HepG2 (cell line): ENCODE data around the gene PHACTR3. TPM values are rescaled to one million over a fixed set of nuclear protein-coding genes. Genes with fewer than 3 reads are reported as not detected.

ENCODE experiments used
- ATAC-seq: fragments of 200-7000 bp; cut with Tn5 transposase; 3 replicates; pipeline ENCODE4 v1.9.1; 2020; ENCODE audit warnings: mild to moderate bottlenecking, moderate library complexity
- BruUV-seq: library from RNA; stranded (reverse); fragments of 400-500 nt; replicated peaks from 2 replicates; lab custom pipeline; 2021; lab: Mats Ljungman, UMichigan
- CTCF ChIA-PET: fragments of 300-600 bp; formaldehyde crosslinking; extraction: SDS; loops from one replicate; lab custom pipeline; 2021; ENCODE audit warnings: low total read pairs, inconsistent platforms, low intra/inter-chr PET ratio; lab: Yijun Ruan, JAX
- POLR2A ChIA-PET: fragments of 350-600 bp; sonication (Branson Sonifier 250); formaldehyde crosslinking; loops from one replicate; lab custom pipeline; 2020; ENCODE audit warnings: antibody characterized with exemption, inconsistent platforms; lab: Yijun Ruan, JAX
- DNase-seq: peaks from one replicate; pipeline ENCODE4 v3.0.0-alpha.2; 2015; ENCODE audit warnings: low spot score
- FAIRE-seq: peaks from 3 replicates; lab custom pipeline; 2011; peaks lifted over from hg19 to GRCh38; lab: Jason Lieb, UNC
- H2AFZ ChIP-seq: one replicate; pipeline ENCODE4 v1.6.1; 2011; ENCODE audit warnings: low read length, inconsistent platforms
- H3K27ac ChIP-seq: fragments of 300-600 bp; 3 replicates; pipeline ENCODE4 v1.8.0; 2011; ENCODE audit warnings: mixed run types, mild to moderate bottlenecking, mixed read lengths, low read length, inconsistent platforms; ENCODE audit not compliant: insufficient read depth; ENCODE audit errors: extremely low read length
- H3K27me3 ChIP-seq, 2 experiments: fragments of 200-600 bp in 1 of 2; 2 replicates in 1 of 2; 3 replicates in 1 of 2; pipeline versions ENCODE4 v1.6.0 to v1.8.0; 2011; ENCODE audit warnings: low read length in 2 of 2, mild to moderate bottlenecking in 2 of 2, moderate library complexity in 2 of 2, inconsistent platforms in 1 of 2; ENCODE audit not compliant: insufficient read depth in 2 of 2, control insufficient read depth in 1 of 2
- H3K36me3 ChIP-seq, 2 experiments: fragments of 200-600 bp in 1 of 2; replicated peaks in 1 of 2; 2 replicates in 1 of 2; 3 replicates in 1 of 2; pipeline versions ENCODE4 v1.5.1 to v1.8.0; 2011; ENCODE audit warnings: low read length in 2 of 2, inconsistent platforms in 1 of 2; ENCODE audit not compliant: insufficient read depth in 2 of 2, control insufficient read depth in 1 of 2
- H3K4me1 ChIP-seq: 2 replicates; pipeline ENCODE4 v1.5.1; 2012; ENCODE audit warnings: low read length, inconsistent platforms; ENCODE audit not compliant: insufficient read depth
- H3K4me2 ChIP-seq: 2 replicates; pipeline ENCODE4 v1.6.0; 2011; ENCODE audit warnings: low read depth, low read length, inconsistent platforms
- H3K4me3 ChIP-seq, 3 experiments: fragments of 200-600 bp in 1 of 3; sonication (generic), shearing (Covaris generic) in 1 of 3; replicated peaks in 1 of 3; 2 replicates each; pipeline ENCODE4 v1.5.1; 2011 to 2016; ENCODE audit warnings: low read length in 3 of 3, inconsistent platforms in 2 of 3, low read depth in 2 of 3, mild to moderate bottlenecking in 2 of 3, control low read depth in 1 of 3, mixed read lengths in 1 of 3; ENCODE audit not compliant: insufficient read depth in 1 of 3
- H3K79me2 ChIP-seq: one replicate; pipeline ENCODE4 v1.6.1; 2011; ENCODE audit warnings: low read length, inconsistent platforms; ENCODE audit not compliant: insufficient read depth
- H3K9ac ChIP-seq: 2 replicates; pipeline ENCODE4 v1.6.0; 2011; ENCODE audit warnings: mild to moderate bottlenecking, low read depth, low read length, inconsistent platforms; ENCODE audit not compliant: insufficient read depth
- H3K9me3 ChIP-seq: 2 replicates; pipeline ENCODE4 v1.5.1; 2012; ENCODE audit warnings: mild to moderate bottlenecking, low read length
- H4K20me1 ChIP-seq: 2 replicates; pipeline ENCODE4 v1.6.0; 2011; ENCODE audit warnings: inconsistent platforms, mild to moderate bottlenecking, low read length, moderate library complexity; ENCODE audit not compliant: insufficient read depth
- DNMT1 ChIP-seq: sonication (generic); formaldehyde crosslinking; IDR thresholded peaks from 2 replicates; pipeline ENCODE4 v1.5.1; 2020; ENCODE audit warnings: mild to moderate bottlenecking, missing genetic modification reagents
- GABPA ChIP-seq, 2 experiments: IDR thresholded peaks; 2 replicates each; pipeline ENCODE4 v1.6.1; 2011 to 2016; ENCODE audit warnings: low read depth in 2 of 2, low read length in 1 of 2, missing biosample characterization in 1 of 2, missing genetic modification characterization in 1 of 2
- MAFG ChIP-seq: sonication (generic); formaldehyde crosslinking; IDR thresholded peaks from 2 replicates; pipeline ENCODE4 v1.5.1; 2020; ENCODE audit warnings: mild to moderate bottlenecking, missing genetic modification reagents
- NFKBIZ ChIP-seq: IDR thresholded peaks from 2 replicates; pipeline ENCODE4 v1.6.1; 2018; ENCODE audit warnings: missing genetic modification reagents, missing compliant biosample characterization
- ZSCAN31 ChIP-seq: sonication (generic); formaldehyde crosslinking; IDR thresholded peaks from 2 replicates; pipeline ENCODE4 v1.5.0; 2020; ENCODE audit warnings: low read depth, mild to moderate bottlenecking, missing genetic modification reagents
- WGBS: methylation state at CpG from one replicate; pipeline ENCODE4 v1.1.6; 2017; ENCODE audit warnings: low lambda C conversion rate; 5-methylcytosine and 5-hydroxymethylcytosine counted together
- in situ Hi-C: cut with HindIII; loops from 2 replicates; pipeline ENCODE4 v1.10.0; 2017; ENCODE audit warnings: low pct_unique_long_range_greater_than_20kb; ENCODE audit not compliant: extremely low pct_ligation_motif_present
- intact Hi-C: fragments of 100-400 bp; cut with micrococcal nuclease; formaldehyde crosslinking; loops from one replicate; pipeline ENCODE4 v1.10.0; 2022; ENCODE audit not compliant: unreplicated experiment
- polyA plus RNA-seq, 8 experiments: library from polyadenylated mRNA; depleted of rRNA in 3 of 8; stranded (reverse) in 7 of 8; unstranded in 1 of 8; fragments of >200 nt; fragmentation: Illumina TruSeq in 4 of 8; extraction: Trizol in 4 of 8; gene quantifications; 2 replicates each; pipeline versions ENCODE4 v1.2.1 to v1.2.3, GENCODE V29; 2011 to 2016; ENCODE audit warnings: low read depth in 4 of 8, missing spikeins in 1 of 8, mixed read lengths in 1 of 8; ENCODE audit not compliant: insufficient read depth in 1 of 8
- total RNA-seq, 5 experiments: library from RNA; depleted of rRNA; stranded (reverse); fragments of >200 nt; fragmentation: Illumina TruSeq; extraction: Trizol; gene quantifications; 2 replicates each; pipeline ENCODE4 v1.2.3, GENCODE V29; 2016; ENCODE audit warnings: low read depth in 1 of 5
- TF ChIP-seq, protein P1 (sequence below): sonication (generic); formaldehyde crosslinking; IDR thresholded peaks from 2 replicates; pipeline ENCODE4 v1.4.0; 2020; ENCODE audit warnings: mild to moderate bottlenecking, missing genetic modification reagents, borderline replicate concordance

Gene PHACTR3
- total and polyA plus RNA-seq, 2 of the 13 experiments (the other 11 are each of a cell fraction or from before 2014, with no cell fraction given) = not detected

DNA sequence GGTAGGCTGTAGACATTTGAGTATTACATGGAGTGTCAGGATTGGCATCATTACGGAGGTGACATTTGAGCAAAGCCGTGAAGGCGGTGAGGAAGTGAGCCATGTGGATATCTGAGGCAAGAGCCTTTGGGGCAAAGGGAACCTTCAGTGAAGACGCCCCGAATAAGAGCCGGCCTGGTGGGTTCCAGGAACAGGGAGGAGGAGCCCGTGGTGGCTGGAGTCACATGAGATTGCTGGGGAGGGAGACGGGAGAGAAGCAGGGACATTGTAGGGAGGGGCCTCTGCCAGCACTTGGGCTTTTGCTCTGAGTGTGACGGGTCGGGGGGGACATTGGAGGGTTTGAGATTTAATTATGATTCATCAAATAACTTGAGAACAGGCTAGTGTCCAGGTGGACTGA, 78.3 kb downstream of the PHACTR3 start:
- WGBS = 10% methylated on average over 10 of the region's 10 CpGs
- no peaks in the 10 kb centered on the region for H3K36me3 ChIP-seq
- H3K9ac ChIP-seq = no peak overlapping the region
- BruUV-seq = no TSS peak
- no peak for TF ChIP-seq NFKBIZ
- TF ChIP-seq GABPA (IDR thresholded peaks at IDR 0.05; ENCODE audit: low read depth, low read length) = no peak
- TF ChIP-seq GABPA (CRISPR knock-in tag; IDR thresholded peaks at IDR 0.05; ENCODE audit: low read depth) = no peak
- TF ChIP-seq DNMT1 (CRISPR knock-in tag) = no peak
- TF ChIP-seq, all 625 proteins: peak for 0
- no peak for DNase-seq
- Histone ChIP-seq H3K4me1 (no peaks in the 10 kb centered on the region), H3K9me3 (peaks cover 12% of the 10 kb centered on the region), H3K4me3 (no peak overlapping the region), H2AFZ (no peak overlapping the region), H4K20me1 (no peaks in the 10 kb centered on the region), H3K27ac (no peak overlapping the region), H3K4me2 (no peak overlapping the region), H3K27me3 (peaks cover 0 to 44% of the 10 kb centered on the region in 2 experiments; a peak in 4 of 5 replicates), H3K79me2 (no peaks in the 10 kb centered on the region)
- ChIA-PET CTCF (no interaction called here), POLR2A (no interaction called here)
- no peak for FAIRE-seq
- intact Hi-C loops (no loop called here), in situ Hi-C loops (loop anchor here (10.0 kb wide), 1 partner anchor 58 kb away; no protein-coding TSS in a partner anchor)
- no peak for ATAC-seq

DNA sequence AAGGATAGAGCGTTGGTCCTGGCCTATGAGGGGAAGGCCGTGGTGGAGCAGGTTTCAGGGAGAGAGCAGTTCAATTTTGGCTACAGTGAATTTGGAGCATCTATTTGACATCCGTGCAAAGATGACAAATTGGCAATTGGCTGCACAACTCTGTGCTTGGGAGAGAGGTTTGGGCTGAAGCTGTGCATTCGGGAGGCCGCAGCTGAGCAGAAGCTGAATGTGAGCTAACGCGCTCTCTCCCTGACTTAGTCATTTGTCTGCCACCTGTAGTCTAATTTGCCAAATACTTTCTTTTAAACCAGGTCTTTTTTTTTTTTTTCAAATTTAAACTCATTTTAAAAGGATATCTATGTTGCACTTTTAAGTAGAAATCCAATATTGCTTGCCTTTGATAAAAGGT, 78.8 kb downstream of the PHACTR3 start:
- ChIA-PET CTCF (no interaction called here), POLR2A (no interaction called here)
- H3K79me2 ChIP-seq = no peaks in the 10 kb centered on the region
- H3K4me1 ChIP-seq = no peaks in the 10 kb centered on the region
- no peak for DNase-seq
- no peak overlapping the region for H3K4me3 ChIP-seq
- no peak overlapping the region for H3K27ac ChIP-seq
- no peaks in the 10 kb centered on the region for H4K20me1 ChIP-seq
- no peak overlapping the region for H3K4me2 ChIP-seq
- H2AFZ ChIP-seq = no peak overlapping the region
- H3K27me3 ChIP-seq = peaks cover 0 to 39% of the 10 kb centered on the region in 2 experiments; a peak in 4 of 5 replicates
- H3K9me3 ChIP-seq = peaks cover 12% of the 10 kb centered on the region
- ATAC-seq = no peak
- TF ChIP-seq MAFG (CRISPR knock-in tag) (no peak), ZSCAN31 (CRISPR knock-in tag) (no peak)
- TF ChIP-seq, protein P1, sequence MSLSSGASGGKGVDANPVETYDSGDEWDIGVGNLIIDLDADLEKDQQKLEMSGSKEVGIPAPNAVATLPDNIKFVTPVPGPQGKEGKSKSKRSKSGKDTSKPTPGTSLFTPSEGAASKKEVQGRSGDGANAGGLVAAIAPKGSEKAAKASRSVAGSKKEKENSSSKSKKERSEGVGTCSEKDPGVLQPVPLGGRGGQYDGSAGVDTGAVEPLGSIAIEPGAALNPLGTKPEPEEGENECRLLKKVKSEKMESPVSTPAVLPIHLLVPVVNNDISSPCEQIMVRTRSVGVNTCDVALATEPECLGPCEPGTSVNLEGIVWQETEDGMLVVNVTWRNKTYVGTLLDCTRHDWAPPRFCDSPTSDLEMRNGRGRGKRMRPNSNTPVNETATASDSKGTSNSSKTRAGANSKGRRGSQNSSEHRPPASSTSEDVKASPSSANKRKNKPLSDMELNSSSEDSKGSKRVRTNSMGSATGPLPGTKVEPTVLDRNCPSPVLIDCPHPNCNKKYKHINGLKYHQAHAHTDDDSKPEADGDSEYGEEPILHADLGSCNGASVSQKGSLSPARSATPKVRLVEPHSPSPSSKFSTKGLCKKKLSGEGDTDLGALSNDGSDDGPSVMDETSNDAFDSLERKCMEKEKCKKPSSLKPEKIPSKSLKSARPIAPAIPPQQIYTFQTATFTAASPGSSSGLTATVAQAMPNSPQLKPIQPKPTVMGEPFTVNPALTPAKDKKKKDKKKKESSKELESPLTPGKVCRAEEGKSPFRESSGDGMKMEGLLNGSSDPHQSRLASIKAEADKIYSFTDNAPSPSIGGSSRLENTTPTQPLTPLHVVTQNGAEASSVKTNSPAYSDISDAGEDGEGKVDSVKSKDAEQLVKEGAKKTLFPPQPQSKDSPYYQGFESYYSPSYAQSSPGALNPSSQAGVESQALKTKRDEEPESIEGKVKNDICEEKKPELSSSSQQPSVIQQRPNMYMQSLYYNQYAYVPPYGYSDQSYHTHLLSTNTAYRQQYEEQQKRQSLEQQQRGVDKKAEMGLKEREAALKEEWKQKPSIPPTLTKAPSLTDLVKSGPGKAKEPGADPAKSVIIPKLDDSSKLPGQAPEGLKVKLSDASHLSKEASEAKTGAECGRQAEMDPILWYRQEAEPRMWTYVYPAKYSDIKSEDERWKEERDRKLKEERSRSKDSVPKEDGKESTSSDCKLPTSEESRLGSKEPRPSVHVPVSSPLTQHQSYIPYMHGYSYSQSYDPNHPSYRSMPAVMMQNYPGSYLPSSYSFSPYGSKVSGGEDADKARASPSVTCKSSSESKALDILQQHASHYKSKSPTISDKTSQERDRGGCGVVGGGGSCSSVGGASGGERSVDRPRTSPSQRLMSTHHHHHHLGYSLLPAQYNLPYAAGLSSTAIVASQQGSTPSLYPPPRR (CRISPR knock-in tag) = no peak
- no peaks in the 10 kb centered on the region for H3K36me3 ChIP-seq
- H3K9ac ChIP-seq = no peak overlapping the region
- WGBS = 31% methylated on average over 7 of the region's 7 CpGs
- intact Hi-C loops (no loop called here), in situ Hi-C loops (loop anchor here (10.0 kb wide), 1 partner anchor 58 kb away; no protein-coding TSS in a partner anchor)
- no TSS peak for BruUV-seq
- no peak for FAIRE-seq
